H1 (cell line): ENCODE results near the gene GRID2. TPM values are rescaled to one million over a fixed set of nuclear protein-coding genes. Genes with fewer than 3 reads are reported as not detected.

Experiments used
- CTCF ChIA-PET: fragments of 300-600 bp; sonication (Branson Sonifier 250); formaldehyde crosslinking; loops from one replicate; lab custom pipeline; 2021; ENCODE audit not compliant: partially characterized antibody; lab: Charles Lee
- POLR2A ChIA-PET: fragments of 300-600 bp; sonication (Branson Sonifier 250); formaldehyde crosslinking; loops from one replicate; lab custom pipeline; 2021; ENCODE audit warnings: inconsistent platforms; ENCODE audit not compliant: partially characterized antibody; lab: Charles Lee
- DNase-seq, 2 experiments: peaks; one replicate each; pipeline versions ENCODE4 v3.0.0 to v3.0.0-alpha.2; 2010 to 2022; ENCODE audit warnings: low spot score in 2 of 2, low read depth in 1 of 2, mixed read lengths in 1 of 2
- FAIRE-seq: peaks from 2 replicates; lab custom pipeline; 2011; peaks lifted over from hg19 to GRCh38; lab: Jason Lieb, UNC
- H2AFZ ChIP-seq: 2 replicates; pipeline ENCODE4 v1.8.1; 2012; ENCODE audit warnings: low read length, inconsistent platforms
- H2AK5ac ChIP-seq: 2 replicates; pipeline ENCODE4 v1.6.1; 2013; ENCODE audit warnings: low read depth, low read length
- H2BK120ac ChIP-seq: replicated peaks from 2 replicates; pipeline ENCODE3; 2013; ENCODE audit warnings: low read depth, low read length, inconsistent platforms
- H2BK12ac ChIP-seq: 2 replicates; pipeline ENCODE4 v1.6.1; 2013; ENCODE audit warnings: low read depth, low read length
- H2BK15ac ChIP-seq: 2 replicates; pipeline ENCODE4 v1.6.1; 2013; ENCODE audit warnings: low read length
- H2BK20ac ChIP-seq: 2 replicates; pipeline ENCODE4 v1.6.1; 2013; ENCODE audit warnings: low read length
- H2BK5ac ChIP-seq: 2 replicates; pipeline ENCODE4 v1.6.1; 2013; ENCODE audit warnings: low read depth, low read length
- H3K14ac ChIP-seq: 2 replicates; pipeline ENCODE4 v1.6.1; 2013; ENCODE audit warnings: inconsistent platforms; ENCODE audit not compliant: insufficient read length
- H3K18ac ChIP-seq: 2 replicates; pipeline ENCODE4 v1.6.1; 2013; ENCODE audit warnings: low read length; ENCODE audit errors: extremely low read depth
- H3K23ac ChIP-seq: 2 replicates; pipeline ENCODE4 v1.6.1; 2013; ENCODE audit warnings: inconsistent platforms; ENCODE audit not compliant: insufficient read length
- H3K23me2 ChIP-seq: 2 replicates; pipeline ENCODE4 v1.6.1; 2013; ENCODE audit warnings: low read depth, low read length
- H3K27ac ChIP-seq: 2 replicates; pipeline ENCODE4 v1.6.1; 2011; ENCODE audit warnings: low read depth, low read length, inconsistent platforms
- H3K27me3 ChIP-seq, 4 experiments: replicated peaks in 1 of 4; 1 replicate in 1 of 4; 2 replicates in 3 of 4; pipeline versions ENCODE4 v1.6.1 to v1.8.1; 2011 to 2013; ENCODE audit warnings: low read length in 3 of 4, mild to moderate bottlenecking in 3 of 4, inconsistent platforms in 2 of 4, mixed read lengths in 2 of 4, moderate library complexity in 1 of 4; ENCODE audit not compliant: control insufficient read depth in 3 of 4, insufficient read depth in 3 of 4; ENCODE audit errors: extremely low read depth in 1 of 4
- H3K36me3 ChIP-seq, 4 experiments: 2 replicates each; pipeline versions ENCODE4 v1.6.1 to v1.8.1; 2011 to 2013; ENCODE audit warnings: mild to moderate bottlenecking in 4 of 4, low read length in 3 of 4, moderate library complexity in 2 of 4, control low read depth in 1 of 4, inconsistent platforms in 1 of 4; ENCODE audit not compliant: insufficient read depth in 4 of 4, control insufficient read depth in 2 of 4
- H3K4ac ChIP-seq: replicated peaks from 2 replicates; pipeline ENCODE3; 2013; ENCODE audit warnings: low read length, low read depth, mixed read lengths, inconsistent platforms; ENCODE audit not compliant: insufficient read length
- H3K4me1 ChIP-seq, 4 experiments: replicated peaks in 1 of 4; 1 replicate in 1 of 4; 2 replicates in 3 of 4; pipeline versions ENCODE4 v1.6.1 to v1.8.1; 2011 to 2013; ENCODE audit warnings: low read length in 3 of 4, inconsistent platforms in 2 of 4, mixed read lengths in 1 of 4; ENCODE audit not compliant: insufficient read depth in 4 of 4, control insufficient read depth in 3 of 4
- H3K4me2 ChIP-seq, 2 experiments: 2 replicates each; pipeline versions ENCODE4 v1.6.1 to v1.8.1; 2011 to 2013; ENCODE audit warnings: low read depth in 2 of 2, low read length in 2 of 2, control low read depth in 1 of 2, inconsistent platforms in 1 of 2, mild to moderate bottlenecking in 1 of 2; ENCODE audit not compliant: insufficient read depth in 1 of 2
- H3K4me3 ChIP-seq, 4 experiments: fragments of 200-600, 300-600 bp in 1 of 4; sonication (generic), shearing (Covaris generic), sonication (Bioruptor Twin) in 1 of 4; 2 replicates each; pipeline versions ENCODE4 v1.5.1 to v1.8.1; 2011 to 2016; ENCODE audit warnings: low read length in 4 of 4, low read depth in 3 of 4, control low read depth in 2 of 4, inconsistent platforms in 2 of 4, mild to moderate bottlenecking in 2 of 4, mixed read lengths in 1 of 4, moderate library complexity in 1 of 4; ENCODE audit not compliant: insufficient read depth in 2 of 4; ENCODE audit errors: extremely low read depth in 1 of 4
- H3K56ac ChIP-seq: replicated peaks from 2 replicates; pipeline ENCODE3; 2013; ENCODE audit warnings: low read depth, mild to moderate bottlenecking, mixed read lengths, low read length, inconsistent platforms; ENCODE audit not compliant: insufficient read length
- H3K79me1 ChIP-seq: 2 replicates; pipeline ENCODE4 v1.6.1; 2013; ENCODE audit warnings: low read depth, low read length, control low read depth
- H3K79me2 ChIP-seq, 2 experiments: 2 replicates each; pipeline versions ENCODE4 v1.6.1 to v1.8.1; 2012 to 2013; ENCODE audit warnings: low read length in 2 of 2, mild to moderate bottlenecking in 2 of 2, inconsistent platforms in 1 of 2; ENCODE audit not compliant: insufficient read depth in 2 of 2, control insufficient read depth in 1 of 2
- H3K9ac ChIP-seq, 4 experiments: replicated peaks in 1 of 4; 1 replicate in 1 of 4; 2 replicates in 3 of 4; pipeline versions ENCODE4 v1.6.1 to v1.8.1; 2011 to 2013; ENCODE audit warnings: low read depth in 3 of 4, low read length in 3 of 4, control low read depth in 2 of 4, mild to moderate bottlenecking in 2 of 4, moderate library complexity in 2 of 4, inconsistent platforms in 1 of 4; ENCODE audit errors: extremely low read depth in 1 of 4
- H3K9me3 ChIP-seq, 2 experiments: 2 replicates each; pipeline versions ENCODE4 v1.6.1 to v1.8.1; 2012 to 2013; ENCODE audit warnings: mild to moderate bottlenecking in 2 of 2, moderate library complexity in 2 of 2, control low read depth in 1 of 2, inconsistent platforms in 1 of 2, low read depth in 1 of 2, low read length in 1 of 2, mixed read lengths in 1 of 2; ENCODE audit not compliant: insufficient read depth in 2 of 2
- H4K20me1 ChIP-seq, 2 experiments: replicated peaks in 1 of 2; 2 replicates each; pipeline versions ENCODE3 to v1.8.1; 2011 to 2013; ENCODE audit warnings: inconsistent platforms in 2 of 2, low read length in 2 of 2, mild to moderate bottlenecking in 1 of 2; ENCODE audit not compliant: insufficient read depth in 2 of 2, control insufficient read depth in 1 of 2
- H4K5ac ChIP-seq: 2 replicates; pipeline ENCODE4 v1.6.1; 2013; ENCODE audit warnings: low read length, low read depth, mixed read lengths, inconsistent platforms; ENCODE audit not compliant: insufficient read length
- H4K8ac ChIP-seq: 2 replicates; pipeline ENCODE4 v1.8.0; 2013; ENCODE audit warnings: mild to moderate bottlenecking, moderate library complexity, low read length, inconsistent platforms; ENCODE audit not compliant: insufficient read depth; ENCODE audit errors: extremely low read depth
- H4K91ac ChIP-seq: replicated peaks from 2 replicates; pipeline ENCODE3; 2013; ENCODE audit warnings: low read length, mixed read lengths, inconsistent platforms; ENCODE audit not compliant: insufficient read length
- BCL11A ChIP-seq, 2 experiments: IDR thresholded peaks; one replicate each; pipeline ENCODE4 v1.6.1; 2011; ENCODE audit warnings: low read depth in 2 of 2, low read length in 2 of 2, mild to moderate bottlenecking in 2 of 2
- CREB1 ChIP-seq: IDR thresholded peaks from 2 replicates; pipeline ENCODE4 v1.6.1; 2012; ENCODE audit warnings: inconsistent platforms
- HDAC6 ChIP-seq: IDR thresholded peaks from one replicate; pipeline ENCODE4 v1.7.1; 2012; ENCODE audit warnings: low read depth, mild to moderate bottlenecking, inconsistent platforms, low read length, moderate library complexity
- PHF8 ChIP-seq: fragments of 200-600 bp; sonication (generic); conservative IDR thresholded peaks from 2 replicates; pipeline ENCODE4 v1.7.1; 2012; ENCODE audit warnings: low read depth, mild to moderate bottlenecking, inconsistent platforms, low read length, moderate library complexity
- RNF2 ChIP-seq: fragments of 200-900, 300-1000 bp; sonication (generic); IDR thresholded peaks from 2 replicates; pipeline ENCODE4 v1.7.1; 2016; ENCODE audit warnings: borderline replicate concordance, low read depth, mild to moderate bottlenecking, antibody characterized with exemption, low read length; ENCODE audit not compliant: poor library complexity, severe bottlenecking; ENCODE audit errors: missing control alignments
- SP2 ChIP-seq: IDR thresholded peaks from 2 replicates; pipeline ENCODE4 v1.6.1; 2012; ENCODE audit warnings: mild to moderate bottlenecking, low read length, inconsistent platforms
- WGBS, 2 experiments: shearing (Covaris generic) in 1 of 2; methylation state at CpG; one replicate each; pipeline versions ENCODE4 v1.1.6 to v1.1.7; 2013 to 2015; ENCODE audit warnings: low lambda C conversion rate in 2 of 2, mixed read lengths in 2 of 2, inconsistent platforms in 1 of 2, low coverage in 1 of 2, missing lambda C conversion rate in 1 of 2; ENCODE audit not compliant: insufficient replicate concordance in 2 of 2, insufficient coverage in 1 of 2, insufficient read length in 1 of 2; ENCODE audit errors: extremely low coverage in 1 of 2, missing lambda C conversion rate in 1 of 2; 5-methylcytosine and 5-hydroxymethylcytosine counted together
- polyA plus RNA-seq, 7 experiments: library from polyadenylated mRNA; depleted of rRNA in 3 of 7; stranded (reverse) in 5 of 7; unstranded in 2 of 7; fragments of >200 nt in 5 of 7; fragments of 200-250 nt in 2 of 7; gene quantifications; 1 replicate in 5 of 7; 2 replicates in 1 of 7; 4 replicates in 1 of 7; pipeline versions ENCODE4 v1.2.1 to v1.2.3, GENCODE V29; 2011 to 2013; ENCODE audit warnings: missing spikeins in 2 of 7, mixed read lengths in 2 of 7
- total RNA-seq: library from RNA; stranded (reverse); fragmentation: NEBNext Ultra II Directional; extraction: Animal tissue kit (Norgen Biotek cat#: 25700); gene quantifications from 2 replicates; pipeline ENCODE4 v1.2.1, GENCODE V29; 2021

The GRID2 gene
- total and polyA plus RNA-seq, 2 of the 8 experiments (the other 6 are each of a cell fraction or from before 2014, with no cell fraction given) = 31.1 to 81.9 TPM

DNA sequence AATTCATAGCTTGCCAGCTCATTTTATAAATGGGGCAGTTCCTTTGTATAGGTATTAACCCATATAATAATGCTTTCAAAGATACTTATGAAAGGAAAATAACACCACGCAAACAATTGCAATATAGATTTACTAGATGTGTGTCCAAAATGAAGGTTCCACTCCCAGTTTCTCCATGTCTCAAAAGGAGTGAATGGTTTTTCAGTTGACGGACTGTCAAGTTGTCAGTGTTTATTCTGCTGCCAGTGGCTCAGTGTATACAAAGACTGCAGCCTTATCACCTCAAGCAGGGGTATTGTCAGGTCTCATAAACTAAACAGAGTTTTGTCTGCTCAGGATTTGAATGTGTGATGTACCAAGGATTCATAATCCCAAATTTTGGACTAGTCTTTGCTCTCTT lies 939.5 kb downstream of the GRID2 start:
- Histone ChIP-seq H2BK5ac (no peak overlapping the region), H3K14ac (no peak overlapping the region), H2BK12ac (no peak overlapping the region), H4K20me1 (no peaks in the 10 kb centered on the region), H3K9me3 (no peaks in the 10 kb centered on the region; a peak in 1 of 4 replicates), H3K4ac (no peak overlapping the region), H3K36me3 (peaks cover 0 to 7% (median under 1%) of the 10 kb centered on the region in 4 experiments; a peak in 3 of 8 replicates), H2BK15ac (no peak overlapping the region), H4K91ac (no peak overlapping the region), H3K9ac (no peak overlapping the region), H3K23ac (no peak overlapping the region), H3K79me2 (no peaks in the 10 kb centered on the region), H2AK5ac (no peak overlapping the region), H3K4me1 (no peaks in the 10 kb centered on the region), H3K27ac (no peak overlapping the region), H3K4me2 (no peak overlapping the region), H3K56ac (no peak overlapping the region), H3K27me3 (no peaks in the 10 kb centered on the region), H3K18ac (no peak overlapping the region), H3K23me2 (no peaks in the 10 kb centered on the region), H2BK20ac (no peak overlapping the region), H4K5ac (no peak overlapping the region), H2BK120ac (no peak overlapping the region), H3K79me1 (no peaks in the 10 kb centered on the region), H4K8ac (no peak overlapping the region), H2AFZ (no peak overlapping the region), H3K4me3 (no peak overlapping the region)
- FAIRE-seq (no peak), DNase-seq (no peak)
- TF ChIP-seq CREB1 (no peak), HDAC6 (no peak), BCL11A (IDR thresholded peaks at IDR 0.05; ENCODE audit: low read depth in 2 of 2, low read length in 2 of 2) (no peak), SP2 (no peak), RNF2 (no peak), PHF8 (no peak)
- WGBS, 2 experiments = 95% methylated on average over 2 of the region's 2 CpGs; no CpG with 5 or more reads in 1 of the 2 experiments
- ChIA-PET POLR2A (interaction anchor here (0.8 kb wide), 1 partner anchor 10 kb away, joined by 3 read pairs; no protein-coding TSS in a partner anchor), CTCF (interaction anchor here (0.5 to 1.4 kb wide), 2 partner anchors 83 to 166 kb away, joined by 3 read pairs; no protein-coding TSS in a partner anchor)
